Stimulated activated naive CD8-positive, alpha-beta T cell treated with anti-CD3 and anti-CD28 coated beads, Interleukin-15, amount 100 ng/mL, for 72 hours (primary cell): ENCODE results near the gene C16orf96.

Experiments
- ATAC-seq: fragments of 150-1000 bp; cut with Tn5 transposase; 2 replicates; pipeline ENCODE4 v1.10.0; 2021; ENCODE audit warnings: mild to moderate bottlenecking, moderate library complexity
- DNase-seq, 2 donors: peaks; one replicate each; pipeline ENCODE4 v3.0.0; 2021 to 2022
- H3K27ac Mint-ChIP-seq, 2 donors: one replicate each; pipeline ENCODE4 v1.8.0; 2022; ENCODE audit warnings: mild to moderate bottlenecking in 2 of 2, mixed read lengths in 2 of 2, moderate library complexity in 2 of 2
- H3K27me3 Mint-ChIP-seq: one replicate; pipeline ENCODE4 v1.8.0; 2022; ENCODE audit warnings: mixed read lengths
- H3K4me1 Mint-ChIP-seq: one replicate; pipeline ENCODE4 v1.8.0; 2022; ENCODE audit warnings: mild to moderate bottlenecking, mixed read lengths
- H3K4me3 Mint-ChIP-seq, 2 donors: one replicate each; pipeline ENCODE4 v1.8.0; 2022; ENCODE audit warnings: mild to moderate bottlenecking in 2 of 2, mixed read lengths in 2 of 2, moderate library complexity in 1 of 2
- H3K9me3 Mint-ChIP-seq, 2 donors: one replicate each; pipeline ENCODE4 v1.8.0; 2022; ENCODE audit warnings: mixed read lengths in 2 of 2

Gene C16orf96

DNA sequence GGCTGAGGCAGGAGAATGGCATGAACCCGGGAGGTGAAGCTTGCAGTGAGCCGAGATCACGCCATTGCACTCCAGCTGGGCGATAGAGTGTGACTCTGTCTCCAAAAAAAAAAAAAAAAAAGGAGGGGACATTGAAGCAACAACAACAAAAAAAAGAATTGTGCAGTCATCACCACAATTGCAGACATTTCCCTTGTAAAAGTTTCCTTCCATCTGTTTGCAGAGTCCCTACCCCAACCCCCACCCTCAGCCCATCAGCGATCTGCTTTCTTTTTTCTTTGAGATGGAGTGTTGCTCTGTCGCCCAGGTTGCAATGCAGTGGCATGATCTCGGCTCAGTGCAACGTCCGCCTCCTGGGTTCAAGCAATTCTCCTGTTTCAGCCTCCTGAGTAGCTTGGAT, 72.1 kb downstream of the C16orf96 start:
- Mint-ChIP-seq H3K27me3 (no peaks in the 10 kb centered on the region), H3K9me3 (no peaks in the 10 kb centered on the region), H3K27ac (no peak overlapping the region), H3K4me3 (peak overlapping the region in 1 of 2 donors; percentile 9), H3K4me1 (peaks cover 47% of the 10 kb centered on the region)
- DNase-seq: no peak
- no peak for ATAC-seq

GRCh38 chr16:4631444-4631843, 75.3 kb downstream of the C16orf96 start:
- no peak for ATAC-seq
- H3K27me3 Mint-ChIP-seq: no peaks in the 10 kb centered on the region
- H3K4me3 Mint-ChIP-seq: no peak overlapping the region
- H3K4me1 Mint-ChIP-seq: peaks cover 29% of the 10 kb centered on the region
- no peak for DNase-seq
- H3K27ac Mint-ChIP-seq: no peak overlapping the region
- H3K9me3 Mint-ChIP-seq: no peaks in the 10 kb centered on the region

GRCh38 chr16:4633910-4634635, 77.9 kb downstream of the C16orf96 start:
- H3K4me3 Mint-ChIP-seq: no peak overlapping the region
- no peak overlapping the region for H3K27ac Mint-ChIP-seq
- no peaks in the 10 kb centered on the region for H3K9me3 Mint-ChIP-seq

GRCh38 chr16:4634768-4635167, 78.6 kb downstream of the C16orf96 start:
- Mint-ChIP-seq H3K27ac (no peak overlapping the region), H3K4me3 (no peak overlapping the region)
- no peak for ATAC-seq

More at GRCh38 chr16:4633910-4634635, 77.9 kb downstream of the C16orf96 start:
- ATAC-seq: no peak
- DNase-seq: no peak
- Mint-ChIP-seq H3K4me1 (peaks cover 27% of the 10 kb centered on the region), H3K27me3 (no peaks in the 10 kb centered on the region)

GRCh38 chr16:4636196-4636595, 80.1 kb downstream of the C16orf96 start:
- Mint-ChIP-seq H3K4me1 (peaks cover 45% of the 10 kb centered on the region), H3K27me3 (no peaks in the 10 kb centered on the region), H3K27ac (peak overlapping the region in 1 of 2 donors; percentile 27), H3K4me3 (no peak overlapping the region), H3K9me3 (no peaks in the 10 kb centered on the region)
- DNase-seq (no peak), ATAC-seq (no peak)

More at GRCh38 chr16:4634768-4635167, 78.6 kb downstream of the C16orf96 start:
- no peaks in the 10 kb centered on the region for H3K27me3 Mint-ChIP-seq
- peaks cover 31% of the 10 kb centered on the region for H3K4me1 Mint-ChIP-seq
- no peaks in the 10 kb centered on the region for H3K9me3 Mint-ChIP-seq
- DNase-seq: no peak

DNA sequence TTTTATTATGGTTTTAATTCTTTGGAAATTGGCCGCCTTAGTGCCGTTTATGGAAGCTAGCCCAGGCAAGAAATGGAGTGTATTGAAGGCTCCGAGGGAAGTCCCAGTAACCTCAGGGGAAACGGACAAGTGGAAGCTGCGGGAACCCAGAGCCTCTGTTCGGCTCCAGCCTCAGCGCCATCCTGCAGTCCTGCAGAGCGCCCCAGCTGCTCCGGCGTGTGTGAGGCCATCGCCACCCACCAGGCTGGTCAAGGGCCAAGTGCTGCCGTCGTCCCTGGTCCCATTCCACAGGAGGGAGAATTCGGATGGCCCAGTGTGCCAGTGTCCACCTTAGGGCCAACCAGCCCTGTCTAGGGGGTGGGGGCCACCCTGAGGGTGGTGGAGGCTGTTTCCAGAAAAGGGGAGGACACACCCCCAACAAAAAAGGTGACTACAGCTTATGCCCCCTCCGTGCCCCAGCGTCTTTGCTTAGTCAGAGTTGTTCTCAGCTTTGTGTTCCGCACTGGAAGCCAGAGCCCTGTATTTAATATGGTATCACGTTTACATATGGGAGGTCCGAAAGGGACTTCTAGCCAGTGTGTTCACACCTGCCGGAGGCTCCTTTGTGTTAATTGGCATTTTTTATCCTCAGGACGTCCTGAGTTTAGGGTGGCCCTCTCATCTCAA, 81.5 kb downstream of the C16orf96 start:
- Mint-ChIP-seq H3K4me3 (no peak overlapping the region), H3K27ac (no peak overlapping the region), H3K4me1 (peaks cover 49% of the 10 kb centered on the region), H3K9me3 (no peaks in the 10 kb centered on the region), H3K27me3 (no peaks in the 10 kb centered on the region)
- ATAC-seq: no peak
- no peak for DNase-seq

DNA sequence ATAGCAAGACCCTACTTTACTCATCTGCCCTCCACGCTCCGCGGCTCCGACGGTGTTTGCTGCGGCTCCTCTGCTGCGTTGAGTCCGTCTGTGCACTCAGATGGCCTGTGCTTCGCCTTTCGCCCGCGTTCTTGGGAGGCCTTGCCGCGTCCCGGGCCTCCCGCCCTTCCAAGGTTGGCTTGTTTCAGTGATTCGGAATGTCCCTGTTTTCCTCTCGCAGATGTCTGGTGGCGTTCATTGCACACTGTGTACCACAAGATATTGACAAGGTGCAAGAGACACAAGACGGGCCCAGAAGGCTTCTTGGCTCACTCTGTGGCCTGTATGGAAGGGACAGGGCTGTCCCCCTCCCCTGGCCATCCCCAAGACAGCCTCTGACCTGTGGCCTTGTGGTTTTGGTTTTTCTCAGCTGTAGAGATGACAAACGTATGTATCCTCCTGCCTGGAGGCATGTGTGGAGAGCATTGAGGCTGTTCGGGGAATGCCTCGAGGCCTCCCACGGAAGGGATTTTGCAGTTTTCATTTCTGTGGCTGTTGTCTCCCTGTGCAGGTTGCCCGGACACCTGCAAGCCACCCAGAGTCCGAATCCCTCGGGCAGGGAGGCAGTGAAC, 83.9 kb downstream of the C16orf96 start:
- H3K27ac Mint-ChIP-seq: no peak overlapping the region
- DNase-seq: no peak
- no peaks in the 10 kb centered on the region for H3K9me3 Mint-ChIP-seq
- peak; percentile 12 for ATAC-seq
- no peaks in the 10 kb centered on the region for H3K27me3 Mint-ChIP-seq
- no peak overlapping the region for H3K4me3 Mint-ChIP-seq
- H3K4me1 Mint-ChIP-seq: peaks cover 47% of the 10 kb centered on the region

GRCh38 chr16:4640572-4641305, 84.6 kb downstream of the C16orf96 start:
- ATAC-seq (peak; percentile 71), DNase-seq (no peak)
- Mint-ChIP-seq H3K4me3 (peak overlapping the region in 1 of 2 donors; percentile 8), H3K4me1 (peaks cover 54% of the 10 kb centered on the region), H3K27me3 (no peaks in the 10 kb centered on the region), H3K27ac (no peak overlapping the region), H3K9me3 (no peaks in the 10 kb centered on the region)

- no peaks in the 10 kb centered on the region for H3K9me3 Mint-ChIP-seq
- H3K4me3 Mint-ChIP-seq: peak overlapping the region in 1 of 2 donors; percentile 8
- H3K27ac Mint-ChIP-seq: peak overlapping the region in 1 of 2 donors; percentile 29
- ATAC-seq (peak; percentile 26), DNase-seq (no peak)
- H3K4me1 Mint-ChIP-seq: peaks cover 54% of the 10 kb centered on the region
- H3K27me3 Mint-ChIP-seq: no peaks in the 10 kb centered on the region
Observed at GRCh38 chr16:4641306-4641687, 85.2 kb downstream of the C16orf96 start.

- no peaks in the 10 kb centered on the region for H3K27me3 Mint-ChIP-seq
- H3K4me1 Mint-ChIP-seq: peaks cover 59% of the 10 kb centered on the region
- DNase-seq (no peak), ATAC-seq (no peak)
- H3K27ac Mint-ChIP-seq: no peak overlapping the region
- no peak overlapping the region for H3K4me3 Mint-ChIP-seq
- no peaks in the 10 kb centered on the region for H3K9me3 Mint-ChIP-seq
Observed at GRCh38 chr16:4641895-4642294, 85.8 kb downstream of the C16orf96 start.

DNA sequence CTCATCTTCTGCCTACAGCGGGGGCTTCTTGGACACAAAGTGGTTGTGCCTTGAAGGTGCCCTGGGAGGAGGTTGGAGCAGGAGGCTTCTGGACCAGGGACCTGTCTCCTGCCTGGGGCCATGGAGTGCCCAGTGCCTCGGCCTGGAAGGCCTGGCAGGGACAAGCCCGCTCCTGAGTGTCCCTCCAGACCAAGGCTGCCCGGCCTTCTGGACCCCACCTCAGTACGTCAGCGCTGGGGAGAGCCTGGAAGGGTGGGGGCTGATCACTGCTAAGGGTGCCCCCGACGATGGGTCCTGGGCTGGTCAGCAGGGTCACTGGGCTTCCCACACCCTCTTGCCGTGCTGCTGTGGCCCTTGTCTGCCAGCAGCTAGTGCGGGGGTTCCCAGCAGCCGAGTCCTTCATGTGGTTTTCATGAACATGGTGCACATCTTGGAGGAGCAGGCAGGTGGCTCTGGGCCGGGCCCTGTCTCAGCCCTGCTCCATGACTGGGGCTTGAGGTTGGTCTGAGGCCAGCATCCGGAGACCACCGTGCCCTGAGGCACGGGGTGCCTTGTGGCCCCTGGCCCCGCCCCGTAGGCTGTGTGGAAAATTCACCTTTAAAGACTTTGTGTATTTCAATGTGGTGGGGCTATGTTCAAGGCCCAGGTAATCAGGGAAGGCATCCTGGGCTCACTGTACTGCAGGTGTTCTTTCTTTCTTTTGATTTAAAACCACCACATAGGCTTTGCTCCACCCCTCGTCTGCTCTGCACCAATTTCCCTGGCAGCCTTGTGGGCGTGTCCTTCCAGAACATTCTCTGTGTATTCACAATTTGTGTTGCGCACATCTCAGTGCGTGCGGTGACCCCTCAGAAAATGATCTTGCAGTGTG, 90.9 kb downstream of the C16orf96 start:
- H3K9me3 Mint-ChIP-seq: no peaks in the 10 kb centered on the region
- DNase-seq (peak; percentile 19 to 42), ATAC-seq (peak; percentile 62)
- no peak overlapping the region for H3K4me3 Mint-ChIP-seq
- H3K4me1 Mint-ChIP-seq: peaks cover 56% of the 10 kb centered on the region
- H3K27me3 Mint-ChIP-seq: no peaks in the 10 kb centered on the region
- H3K27ac Mint-ChIP-seq: peak overlapping the region in 1 of 2 donors; percentile 74

DNA sequence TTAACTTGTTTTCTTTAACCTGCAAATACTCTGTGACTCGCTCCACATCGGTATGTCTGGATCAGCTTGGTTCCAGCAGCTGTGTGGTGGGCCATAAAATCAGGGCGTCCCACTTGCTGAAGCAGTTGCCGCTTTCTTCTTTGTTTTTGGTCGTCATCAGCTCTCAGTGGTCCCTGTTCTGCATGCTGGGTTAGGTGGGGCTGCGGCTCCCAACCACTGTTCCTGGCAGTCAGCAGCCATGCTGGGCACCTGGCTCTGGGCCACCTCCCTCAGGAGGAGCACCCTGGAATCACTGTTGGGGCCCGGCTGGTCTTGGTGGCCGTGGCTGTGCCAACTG, 91.5 kb downstream of the C16orf96 start:
- Mint-ChIP-seq H3K9me3 (no peaks in the 10 kb centered on the region), H3K4me3 (no peak overlapping the region), H3K4me1 (peaks cover 56% of the 10 kb centered on the region), H3K27ac (no peak overlapping the region), H3K27me3 (no peaks in the 10 kb centered on the region)
- peak; percentile 53 for ATAC-seq
- DNase-seq: peak; percentile 25 to 59

DNA sequence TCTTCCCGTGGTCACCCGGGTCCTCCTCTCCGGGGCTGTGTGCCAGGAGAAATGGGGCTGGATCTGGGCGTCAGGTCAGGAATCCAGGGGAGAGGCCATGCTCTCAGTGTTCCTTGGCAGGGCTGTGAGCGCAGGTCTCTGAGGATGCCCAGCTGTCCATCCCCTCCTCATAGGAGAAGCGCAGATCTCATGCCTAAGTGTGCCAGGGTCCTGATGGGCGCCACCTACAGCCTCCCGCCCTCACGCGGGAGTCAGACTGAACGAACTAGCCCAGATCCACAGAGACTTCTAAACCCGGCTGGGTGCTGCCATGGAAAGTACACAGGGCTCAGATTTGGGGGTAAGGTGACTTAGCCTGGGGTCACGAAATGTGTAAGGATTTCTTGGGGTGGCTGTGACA, 92.8 kb downstream of the C16orf96 start:
- Mint-ChIP-seq H3K27me3 (no peaks in the 10 kb centered on the region), H3K4me3 (peak overlapping the region in 1 of 2 donors; percentile 13), H3K4me1 (peaks cover 56% of the 10 kb centered on the region), H3K27ac (peak overlapping the region; percentile 47 to 97), H3K9me3 (no peaks in the 10 kb centered on the region)
- ATAC-seq (peak; percentile 43), DNase-seq (peak; percentile 18 to 54)

GRCh38 chr16:4649744-4650442, 93.8 kb downstream of the C16orf96 start:
- Mint-ChIP-seq H3K4me1 (peaks cover 56% of the 10 kb centered on the region), H3K27ac (peak overlapping the region in 1 of 2 donors; percentile 97), H3K4me3 (no peak overlapping the region), H3K27me3 (no peaks in the 10 kb centered on the region), H3K9me3 (no peaks in the 10 kb centered on the region)
- peak; percentile 39 for ATAC-seq
- peak in 1 of 2 donors; percentile 31 for DNase-seq
